Measurements from ENCODE around the gene MRPL36. TPM values are rescaled to one million over a fixed set of nuclear protein-coding genes. Genes with fewer than 3 reads are reported as not detected.

The MRPL36 gene
- total and polyA plus RNA-seq, 4 donors, result 14.5 to 62.8 (median 40.4) TPM

GRCh38 chr5:1795931-1796330 is 3.7 kb downstream of the MRPL36 start:
- 87 to 91% methylated on average over 8 of the region's 8 CpGs for WGBS, 2 donors
- no peak for TF ChIP-seq CTCF (IDR thresholded peaks at IDR 0.05; ENCODE audit: control extremely low read depth, extremely low read depth)
- no peak overlapping the region for H3K9ac ChIP-seq (ENCODE audit: insufficient read depth in 1 of 2, low read length in 2 of 2)
- no peak overlapping the region for H3K27ac ChIP-seq (ENCODE audit: low read depth in 1 of 2, low read length in 1 of 2)
- H3K4me3 ChIP-seq, result no peak overlapping the region
- DNase-seq, result no peak
- H3K36me3 ChIP-seq (ENCODE audit: control insufficient read depth in 4 of 4, insufficient read depth in 4 of 4, low read length in 4 of 4), result peaks cover 0 to 24% (median 10%) of the 10 kb centered on the region in 4 donors
- H3K27me3 ChIP-seq (ENCODE audit: control insufficient read depth in 3 of 3, insufficient read depth in 3 of 3, low read length in 2 of 3), result no peaks in the 10 kb centered on the region
- peaks cover 0 to 4% (median under 1%) of the 10 kb centered on the region in 4 donors for H3K9me3 ChIP-seq (ENCODE audit: control insufficient read depth in 4 of 4, insufficient read depth in 3 of 4, low read length in 3 of 4)
- peaks cover 3 to 15% (median 13%) of the 10 kb centered on the region in 5 donors for H3K4me1 ChIP-seq (ENCODE audit: control insufficient read depth in 5 of 5, insufficient read depth in 5 of 5, low read length in 5 of 5)
- no peak for ATAC-seq (ENCODE audit: insufficient read depth, low FRiP score)

- DNase-seq, result no peak
- WGBS, 2 donors, result 86 to 91% methylated on average over 12 to 13 of the region's 13 CpGs
Measured at GRCh38 chr5:1795506-1795905, 4.1 kb downstream of the MRPL36 start.

GRCh38 chr5:1794901-1795290 is 4.7 kb downstream of the MRPL36 start:
- Histone ChIP-seq H3K27me3 (ENCODE audit: control insufficient read depth in 3 of 3, insufficient read depth in 3 of 3, low read length in 2 of 3) (no peaks in the 10 kb centered on the region), H3K27ac (ENCODE audit: low read depth in 1 of 2, low read length in 1 of 2) (no peak overlapping the region), H3K9ac (ENCODE audit: insufficient read depth in 1 of 2, low read length in 2 of 2) (no peak overlapping the region), H3K9me3 (ENCODE audit: control insufficient read depth in 4 of 4, insufficient read depth in 3 of 4, low read length in 3 of 4) (peaks cover 0 to 4% (median under 1%) of the 10 kb centered on the region in 4 donors), H3K4me1 (ENCODE audit: control insufficient read depth in 5 of 5, insufficient read depth in 5 of 5, low read length in 5 of 5) (peaks cover 3 to 15% (median 12%) of the 10 kb centered on the region in 5 donors), H3K36me3 (ENCODE audit: control insufficient read depth in 4 of 4, insufficient read depth in 4 of 4, low read length in 4 of 4) (peaks cover 0 to 24% (median 10%) of the 10 kb centered on the region in 4 donors), H3K4me3 (no peak overlapping the region)
- 91 to 93% methylated on average over 17 of the region's 17 CpGs for WGBS, 2 donors
- no peak for TF ChIP-seq CTCF (IDR thresholded peaks at IDR 0.05; ENCODE audit: control extremely low read depth, extremely low read depth)
- no peak for DNase-seq
- ATAC-seq (ENCODE audit: insufficient read depth, low FRiP score), result no peak

More at GRCh38 chr5:1795506-1795905, 4.1 kb downstream of the MRPL36 start:
- H3K4me3 ChIP-seq, result no peak overlapping the region
- H3K4me1 ChIP-seq (ENCODE audit: control insufficient read depth in 5 of 5, insufficient read depth in 5 of 5, low read length in 5 of 5), result peaks cover 3 to 15% (median 12%) of the 10 kb centered on the region in 5 donors
- no peak for ATAC-seq (ENCODE audit: insufficient read depth, low FRiP score)
- H3K27me3 ChIP-seq (ENCODE audit: control insufficient read depth in 3 of 3, insufficient read depth in 3 of 3, low read length in 2 of 3), result no peaks in the 10 kb centered on the region
- no peak overlapping the region for H3K27ac ChIP-seq (ENCODE audit: low read depth in 1 of 2, low read length in 1 of 2)
- peaks cover 0 to 4% (median under 1%) of the 10 kb centered on the region in 4 donors for H3K9me3 ChIP-seq (ENCODE audit: control insufficient read depth in 4 of 4, insufficient read depth in 3 of 4, low read length in 3 of 4)
- peaks cover 0 to 24% (median 10%) of the 10 kb centered on the region in 4 donors for H3K36me3 ChIP-seq (ENCODE audit: control insufficient read depth in 4 of 4, insufficient read depth in 4 of 4, low read length in 4 of 4)
- no peak for TF ChIP-seq CTCF (IDR thresholded peaks at IDR 0.05; ENCODE audit: control extremely low read depth, extremely low read depth)
- no peak overlapping the region for H3K9ac ChIP-seq (ENCODE audit: insufficient read depth in 1 of 2, low read length in 2 of 2)
